Vagina (tissue), 2 donors: ENCODE data around the gene RBM19. TPM values are rescaled to one million over a fixed set of nuclear protein-coding genes. Genes with fewer than 3 reads are reported as not detected.

ENCODE experiments used
- DNase-seq, 2 donors: peaks; one replicate each; pipeline ENCODE4 v3.0.0-alpha.2; 2017; ENCODE audit errors: extremely low spot score in 2 of 2
- H3K27ac ChIP-seq: fragments of 200-600 bp; sonication (generic); one replicate; pipeline ENCODE4 v1.5.1; 2019
- H3K27me3 ChIP-seq: fragments of 200-600 bp; sonication (generic); one replicate; pipeline ENCODE4 v1.5.1; 2019
- H3K36me3 ChIP-seq, 2 donors: fragments of 200-600 bp; sonication (generic); one replicate each; pipeline ENCODE4 v1.5.1; 2017 to 2019
- H3K4me1 ChIP-seq: fragments of 200-600 bp; sonication (generic); one replicate; pipeline ENCODE4 v1.5.1; 2019
- H3K4me3 ChIP-seq, 2 donors: fragments of 200-600 bp; sonication (generic); 1 replicate in 1 of 2; 2 replicates in 1 of 2; pipeline ENCODE4 v1.5.1; 2016 to 2019
- H3K9me3 ChIP-seq: fragments of 200-600 bp; sonication (generic); one replicate; pipeline ENCODE4 v1.5.1; 2019
- CTCF ChIP-seq, 3 experiments: fragments of 450-650 bp in 2 of 3; fragments of 200-600 bp in 1 of 3; sonication (generic) in 1 of 3; IDR thresholded peaks; one replicate each; pipeline ENCODE4 v1.5.1; 2017 to 2019; ENCODE audit warnings: antibody characterized with exemption in 3 of 3, mild to moderate bottlenecking in 2 of 3, moderate library complexity in 2 of 3
- POLR2A ChIP-seq, 2 donors: fragments of 450-650 bp; IDR thresholded peaks; one replicate each; pipeline ENCODE4 v1.6.1; 2017; ENCODE audit warnings: antibody characterized with exemption in 2 of 2, mild to moderate bottlenecking in 2 of 2, moderate library complexity in 2 of 2
- POLR2AphosphoS5 ChIP-seq, 2 donors: sonication (generic); formaldehyde crosslinking; IDR thresholded peaks; one replicate each; pipeline ENCODE4 v1.9.0; 2017; ENCODE audit warnings: antibody characterized with exemption in 2 of 2, mild to moderate bottlenecking in 2 of 2, low read depth in 1 of 2; ENCODE audit not compliant: insufficient read depth in 1 of 2
- intact Hi-C: fragments of 100-400 bp; cut with DNase I; formaldehyde crosslinking; loops from one replicate; pipeline ENCODE4 v1.15.1; 2023
- total RNA-seq: library from RNA; depleted of rRNA; stranded (reverse); fragments of >200 nt; gene quantifications from one replicate; pipeline ENCODE4 v1.2.3, GENCODE V29; 2016

The RBM19 gene
- total RNA-seq, 1 donor from 2014 or later, result 25.5 TPM

GRCh38 chr12:113880988-113881962, 84.8 kb downstream of the RBM19 start:
- Histone ChIP-seq H3K27ac (no peak overlapping the region), H3K36me3 (no peaks in the 10 kb centered on the region), H3K27me3 (no peaks in the 10 kb centered on the region), H3K4me3 (no peak overlapping the region), H3K9me3 (no peaks in the 10 kb centered on the region), H3K4me1 (no peaks in the 10 kb centered on the region)
- DNase-seq, result no peak
- intact Hi-C loops, result no loop called here
- no peak for TF ChIP-seq CTCF (IDR thresholded peaks at IDR 0.05)
- no peak for TF ChIP-seq POLR2A (IDR thresholded peaks at IDR 0.05)
- TF ChIP-seq POLR2AphosphoS5 (IDR thresholded peaks at IDR 0.05; ENCODE audit: insufficient read depth in 1 of 2, low read depth in 1 of 2), result no peak

- Histone ChIP-seq H3K27ac (no peak overlapping the region), H3K4me1 (peaks cover 4% of the 10 kb centered on the region), H3K4me3 (no peak overlapping the region), H3K36me3 (no peaks in the 10 kb centered on the region), H3K9me3 (no peaks in the 10 kb centered on the region), H3K27me3 (no peaks in the 10 kb centered on the region)
- intact Hi-C loops, result no loop called here
- TF ChIP-seq CTCF (IDR thresholded peaks at IDR 0.05) (no peak), POLR2AphosphoS5 (IDR thresholded peaks at IDR 0.05; ENCODE audit: insufficient read depth in 1 of 2, low read depth in 1 of 2) (no peak), POLR2A (IDR thresholded peaks at IDR 0.05) (no peak)
- no peak for DNase-seq
Observed at GRCh38 chr12:113880326-113880725, 85.8 kb downstream of the RBM19 start.

- no peak overlapping the region for H3K27ac ChIP-seq
- no peaks in the 10 kb centered on the region for H3K36me3 ChIP-seq
- H3K9me3 ChIP-seq, result no peaks in the 10 kb centered on the region
- H3K4me1 ChIP-seq, result peaks cover 11% of the 10 kb centered on the region
- H3K4me3 ChIP-seq, result no peak overlapping the region
- H3K27me3 ChIP-seq, result no peaks in the 10 kb centered on the region
- intact Hi-C loops, result no loop called here
- TF ChIP-seq POLR2AphosphoS5 (IDR thresholded peaks at IDR 0.05; ENCODE audit: insufficient read depth in 1 of 2, low read depth in 1 of 2) (no peak), CTCF (IDR thresholded peaks at IDR 0.05) (no peak), POLR2A (IDR thresholded peaks at IDR 0.05) (no peak)
- DNase-seq, result no peak
Observed at GRCh38 chr12:113879658-113880057, 86.5 kb downstream of the RBM19 start.

- DNase-seq, result no peak
- H3K27me3 ChIP-seq, result no peaks in the 10 kb centered on the region
- H3K9me3 ChIP-seq, result no peaks in the 10 kb centered on the region
- no peak overlapping the region for H3K27ac ChIP-seq
- TF ChIP-seq POLR2AphosphoS5 (IDR thresholded peaks at IDR 0.05; ENCODE audit: insufficient read depth in 1 of 2, low read depth in 1 of 2) (no peak), POLR2A (IDR thresholded peaks at IDR 0.05) (no peak), CTCF (IDR thresholded peaks at IDR 0.05) (no peak)
- H3K36me3 ChIP-seq, result no peaks in the 10 kb centered on the region
- H3K4me3 ChIP-seq, result no peak overlapping the region
- peaks cover 14% of the 10 kb centered on the region for H3K4me1 ChIP-seq
- intact Hi-C loops, result no loop called here
Observed at GRCh38 chr12:113877607-113878006, 88.5 kb downstream of the RBM19 start.

- TF ChIP-seq CTCF (IDR thresholded peaks at IDR 0.05) (no peak), POLR2A (IDR thresholded peaks at IDR 0.05) (no peak), POLR2AphosphoS5 (IDR thresholded peaks at IDR 0.05; ENCODE audit: insufficient read depth in 1 of 2, low read depth in 1 of 2) (no peak)
- intact Hi-C loops, result no loop called here
- DNase-seq, result no peak
- H3K36me3 ChIP-seq, result no peaks in the 10 kb centered on the region
- no peak overlapping the region for H3K4me3 ChIP-seq
- peaks cover 14% of the 10 kb centered on the region for H3K4me1 ChIP-seq
- H3K9me3 ChIP-seq, result no peaks in the 10 kb centered on the region
- H3K27me3 ChIP-seq, result no peaks in the 10 kb centered on the region
- peak overlapping the region; percentile 65 for H3K27ac ChIP-seq
Observed at GRCh38 chr12:113876160-113876559, 90.0 kb downstream of the RBM19 start.
